ENCODE results near the gene USP7. TPM values are rescaled to one million over a fixed set of nuclear protein-coding genes. Genes with fewer than 3 reads are reported as not detected.

USP7 gene
- total and polyA plus RNA-seq, 4 donors = 19.7 to 174 (median 56.0) TPM

GRCh38 chr16:8915722-8916301, 47.9 kb downstream of the USP7 start:
- no peaks in the 10 kb centered on the region for H3K9me3 ChIP-seq (ENCODE audit: control insufficient read depth in 4 of 4, insufficient read depth in 3 of 4, low read length in 3 of 4)
- H3K4me1 ChIP-seq (ENCODE audit: control insufficient read depth in 5 of 5, insufficient read depth in 5 of 5, low read length in 5 of 5) = no peaks in the 10 kb centered on the region
- H3K27ac ChIP-seq (ENCODE audit: low read depth in 1 of 2, low read length in 1 of 2) = no peak overlapping the region
- H3K9ac ChIP-seq (ENCODE audit: insufficient read depth in 1 of 2, low read length in 2 of 2) = no peak overlapping the region
- TF ChIP-seq CTCF (IDR thresholded peaks at IDR 0.05; ENCODE audit: control extremely low read depth, extremely low read depth) = no peak
- ATAC-seq (ENCODE audit: insufficient read depth, low FRiP score) = no peak
- peaks cover 30 to 56% (median 41%) of the 10 kb centered on the region in 4 donors for H3K36me3 ChIP-seq (ENCODE audit: control insufficient read depth in 4 of 4, insufficient read depth in 4 of 4, low read length in 4 of 4)
- no peaks in the 10 kb centered on the region for H3K27me3 ChIP-seq (ENCODE audit: control insufficient read depth in 3 of 3, insufficient read depth in 3 of 3, low read length in 2 of 3)
- no peak for DNase-seq
- WGBS, 2 donors = 94% methylated on average over 7 of the region's 7 CpGs
- no peak overlapping the region for H3K4me3 ChIP-seq

GRCh38 chr16:8914098-8914497, 49.6 kb downstream of the USP7 start:
- H3K4me1 ChIP-seq (ENCODE audit: control insufficient read depth in 5 of 5, insufficient read depth in 5 of 5, low read length in 5 of 5) = no peaks in the 10 kb centered on the region
- no peak overlapping the region for H3K27ac ChIP-seq (ENCODE audit: low read depth in 1 of 2, low read length in 1 of 2)
- no peaks in the 10 kb centered on the region for H3K9me3 ChIP-seq (ENCODE audit: control insufficient read depth in 4 of 4, insufficient read depth in 3 of 4, low read length in 3 of 4)
- TF ChIP-seq CTCF (IDR thresholded peaks at IDR 0.05; ENCODE audit: control extremely low read depth, extremely low read depth) = no peak
- H3K9ac ChIP-seq (ENCODE audit: insufficient read depth in 1 of 2, low read length in 2 of 2) = no peak overlapping the region
- DNase-seq = no peak
- H3K4me3 ChIP-seq = no peak overlapping the region
- no peaks in the 10 kb centered on the region for H3K27me3 ChIP-seq (ENCODE audit: control insufficient read depth in 3 of 3, insufficient read depth in 3 of 3, low read length in 2 of 3)
- no peak for ATAC-seq (ENCODE audit: insufficient read depth, low FRiP score)
- WGBS, 2 donors = 95 to 97% methylated on average over 3 of the region's 3 CpGs
- H3K36me3 ChIP-seq (ENCODE audit: control insufficient read depth in 4 of 4, insufficient read depth in 4 of 4, low read length in 4 of 4) = peaks cover 23 to 54% (median 36%) of the 10 kb centered on the region in 4 donors

- no peak overlapping the region for H3K9ac ChIP-seq (ENCODE audit: insufficient read depth in 1 of 2, low read length in 2 of 2)
- WGBS, 2 donors = 95 to 99% methylated on average over 4 of the region's 4 CpGs
- ATAC-seq (ENCODE audit: insufficient read depth, low FRiP score) (no peak), DNase-seq (no peak)
- H3K9me3 ChIP-seq (ENCODE audit: control insufficient read depth in 4 of 4, insufficient read depth in 3 of 4, low read length in 3 of 4) = no peaks in the 10 kb centered on the region
- H3K4me3 ChIP-seq = no peak overlapping the region
- H3K36me3 ChIP-seq (ENCODE audit: control insufficient read depth in 4 of 4, insufficient read depth in 4 of 4, low read length in 4 of 4) = peaks cover 28 to 59% (median 34%) of the 10 kb centered on the region in 4 donors
- H3K4me1 ChIP-seq (ENCODE audit: control insufficient read depth in 5 of 5, insufficient read depth in 5 of 5, low read length in 5 of 5) = no peaks in the 10 kb centered on the region
- H3K27ac ChIP-seq (ENCODE audit: low read depth in 1 of 2, low read length in 1 of 2) = no peak overlapping the region
- H3K27me3 ChIP-seq (ENCODE audit: control insufficient read depth in 3 of 3, insufficient read depth in 3 of 3, low read length in 2 of 3) = no peaks in the 10 kb centered on the region
- no peak for TF ChIP-seq CTCF (IDR thresholded peaks at IDR 0.05; ENCODE audit: control extremely low read depth, extremely low read depth)
Observed at GRCh38 chr16:8912793-8913192, 50.9 kb downstream of the USP7 start.

GRCh38 chr16:8910811-8911210, 52.9 kb downstream of the USP7 start:
- no peak for TF ChIP-seq CTCF (IDR thresholded peaks at IDR 0.05; ENCODE audit: control extremely low read depth, extremely low read depth)
- H3K9me3 ChIP-seq (ENCODE audit: control insufficient read depth in 4 of 4, insufficient read depth in 3 of 4, low read length in 3 of 4) = no peaks in the 10 kb centered on the region
- DNase-seq = no peak
- H3K4me1 ChIP-seq (ENCODE audit: control insufficient read depth in 5 of 5, insufficient read depth in 5 of 5, low read length in 5 of 5) = no peaks in the 10 kb centered on the region
- no peak overlapping the region for H3K4me3 ChIP-seq
- H3K9ac ChIP-seq (ENCODE audit: insufficient read depth in 1 of 2, low read length in 2 of 2) = no peak overlapping the region
- ATAC-seq (ENCODE audit: insufficient read depth, low FRiP score) = no peak
- H3K27me3 ChIP-seq (ENCODE audit: control insufficient read depth in 3 of 3, insufficient read depth in 3 of 3, low read length in 2 of 3) = no peaks in the 10 kb centered on the region
- no peak overlapping the region for H3K27ac ChIP-seq (ENCODE audit: low read depth in 1 of 2, low read length in 1 of 2)
- 93 to 94% methylated on average over 1 of the region's 1 CpG for WGBS, 2 donors
- peaks cover 37 to 60% (median 41%) of the 10 kb centered on the region in 4 donors for H3K36me3 ChIP-seq (ENCODE audit: control insufficient read depth in 4 of 4, insufficient read depth in 4 of 4, low read length in 4 of 4)

Measured in lung (tissue), 12 donors.